HepG2 (cell line): ENCODE measurements around the gene QSOX2. TPM values are rescaled to one million over a fixed set of nuclear protein-coding genes. Genes with fewer than 3 reads are reported as not detected.

ENCODE experiments used
- ATF3 ChIP-seq: sonication (generic); formaldehyde crosslinking; IDR thresholded peaks from 2 replicates; pipeline ENCODE4 v1.4.0; 2020; ENCODE audit warnings: missing genetic modification reagents
- ATF7-NPFF ChIP-seq: sonication (generic); formaldehyde crosslinking; IDR thresholded peaks from 2 replicates; pipeline ENCODE4 v1.8.1; 2023; ENCODE audit warnings: mild to moderate bottlenecking, low read depth, missing genetic modification reagents, moderate library complexity
- CCDC6 ChIP-seq: sonication (generic); formaldehyde crosslinking; IDR thresholded peaks from 2 replicates; pipeline ENCODE4 v1.8.1; 2022; ENCODE audit warnings: mild to moderate bottlenecking, missing genetic modification reagents, moderate library complexity
- ELF3 ChIP-seq: IDR thresholded peaks from 2 replicates; pipeline ENCODE4 v1.6.1; 2016; ENCODE audit warnings: missing genetic modification reagents, missing compliant biosample characterization
- HNRNPK ChIP-seq: fragments of 200-400 bp; formaldehyde crosslinking; IDR thresholded peaks from 2 replicates; pipeline ENCODE4 v1.6.1; 2018; ENCODE audit warnings: low read length, low read depth, moderate library complexity, mild to moderate bottlenecking; ENCODE audit not compliant: poor library complexity, severe bottlenecking
- ISL2 ChIP-seq: sonication (generic); formaldehyde crosslinking; IDR thresholded peaks from 2 replicates; pipeline ENCODE4 v1.5.0; 2020; ENCODE audit warnings: missing genetic modification reagents
- KDM5B ChIP-seq: sonication (generic); formaldehyde crosslinking; IDR thresholded peaks from 2 replicates; pipeline ENCODE4 v1.4.0; 2020; ENCODE audit warnings: missing genetic modification reagents, mild to moderate bottlenecking, borderline replicate concordance
- KLF12 ChIP-seq: sonication (generic); formaldehyde crosslinking; IDR thresholded peaks from 2 replicates; pipeline ENCODE4 v1.4.0; 2020; ENCODE audit warnings: missing genetic modification reagents, borderline replicate concordance
- MXD4 ChIP-seq: IDR thresholded peaks from 2 replicates; pipeline ENCODE4 v1.6.1; 2016; ENCODE audit warnings: mild to moderate bottlenecking, missing biosample characterization, missing genetic modification reagents
- MYC ChIP-seq: sonication (generic); formaldehyde crosslinking; IDR thresholded peaks from 2 replicates; pipeline ENCODE4 v1.9.0; 2021; ENCODE audit warnings: missing genetic modification reagents, borderline replicate concordance
- NR2C2 ChIP-seq: sonication (generic); formaldehyde crosslinking; IDR thresholded peaks from 2 replicates; pipeline ENCODE4 v1.4.0; 2020; ENCODE audit warnings: missing genetic modification reagents, mild to moderate bottlenecking, moderate library complexity, borderline replicate concordance
- PHF20 ChIP-seq: sonication (generic); formaldehyde crosslinking; IDR thresholded peaks from 2 replicates; pipeline ENCODE4 v1.5.0; 2020; ENCODE audit warnings: mild to moderate bottlenecking, missing genetic modification reagents
- POLR2A ChIP-seq, 2 experiments: IDR thresholded peaks; 2 replicates each; pipeline ENCODE4 v1.6.1; 2011; ENCODE audit warnings: low read depth in 2 of 2, low read length in 2 of 2, mild to moderate bottlenecking in 1 of 2, moderate library complexity in 1 of 2; ENCODE audit not compliant: insufficient read depth in 1 of 2
- POLR2AphosphoS5 ChIP-seq: IDR thresholded peaks from 2 replicates; pipeline ENCODE4 v1.6.1; 2012; ENCODE audit warnings: low read depth, low read length
- ZFP90 ChIP-seq: sonication (generic); formaldehyde crosslinking; IDR thresholded peaks from 2 replicates; pipeline ENCODE4 v1.8.0; 2022; ENCODE audit warnings: missing genetic modification reagents, mild to moderate bottlenecking, inconsistent platforms, borderline replicate concordance
- ZNF232 ChIP-seq: sonication (generic); formaldehyde crosslinking; IDR thresholded peaks from 2 replicates; pipeline ENCODE4 v1.4.0; 2020; ENCODE audit warnings: missing genetic modification reagents, borderline replicate concordance
- ZNF574 ChIP-seq: sonication (generic); formaldehyde crosslinking; IDR thresholded peaks from 2 replicates; pipeline ENCODE4 v1.4.0; 2020; ENCODE audit warnings: missing genetic modification reagents
- ZNF709 ChIP-seq: sonication (generic); formaldehyde crosslinking; IDR thresholded peaks from 2 replicates; pipeline ENCODE4 v1.5.0; 2020; ENCODE audit warnings: mild to moderate bottlenecking, missing genetic modification reagents
- ZSCAN20 ChIP-seq: sonication (generic); formaldehyde crosslinking; IDR thresholded peaks from 2 replicates; pipeline ENCODE4 v1.4.0; 2020; ENCODE audit warnings: missing genetic modification reagents, mild to moderate bottlenecking, borderline replicate concordance
- polyA plus RNA-seq, 8 experiments: library from polyadenylated mRNA; depleted of rRNA in 3 of 8; stranded (reverse) in 7 of 8; unstranded in 1 of 8; fragments of >200 nt; fragmentation: Illumina TruSeq in 4 of 8; extraction: Trizol in 4 of 8; gene quantifications; 2 replicates each; pipeline versions ENCODE4 v1.2.1 to v1.2.3, GENCODE V29; 2011 to 2016; ENCODE audit warnings: low read depth in 4 of 8, missing spikeins in 1 of 8, mixed read lengths in 1 of 8; ENCODE audit not compliant: insufficient read depth in 1 of 8
- total RNA-seq, 5 experiments: library from RNA; depleted of rRNA; stranded (reverse); fragments of >200 nt; fragmentation: Illumina TruSeq; extraction: Trizol; gene quantifications; 2 replicates each; pipeline ENCODE4 v1.2.3, GENCODE V29; 2016; ENCODE audit warnings: low read depth in 1 of 5
- TF ChIP-seq, protein P1 (sequence below), 2 experiments: sonication (generic) in 1 of 2; formaldehyde crosslinking in 1 of 2; IDR thresholded peaks; 2 replicates each; pipeline versions ENCODE4 v1.5.1 to v1.6.1; 2011 to 2020; ENCODE audit warnings: borderline replicate concordance in 1 of 2, low read depth in 1 of 2, low read length in 1 of 2, mild to moderate bottlenecking in 1 of 2, missing genetic modification reagents in 1 of 2, moderate library complexity in 1 of 2
- TF ChIP-seq, protein P2 (sequence below): sonication (generic); formaldehyde crosslinking; conservative IDR thresholded peaks from 2 replicates; pipeline ENCODE4 v1.8.1; 2023; ENCODE audit warnings: missing genetic modification reagents

Gene QSOX2
- total and polyA plus RNA-seq, 2 of the 13 experiments (the other 11 are each of a cell fraction or from before 2014, with no cell fraction given) = 27.1 to 42.1 TPM

GRCh38 chr9:136245219-136246150 is at the start of gene QSOX2 (continued):
- TF ChIP-seq, protein P1, sequence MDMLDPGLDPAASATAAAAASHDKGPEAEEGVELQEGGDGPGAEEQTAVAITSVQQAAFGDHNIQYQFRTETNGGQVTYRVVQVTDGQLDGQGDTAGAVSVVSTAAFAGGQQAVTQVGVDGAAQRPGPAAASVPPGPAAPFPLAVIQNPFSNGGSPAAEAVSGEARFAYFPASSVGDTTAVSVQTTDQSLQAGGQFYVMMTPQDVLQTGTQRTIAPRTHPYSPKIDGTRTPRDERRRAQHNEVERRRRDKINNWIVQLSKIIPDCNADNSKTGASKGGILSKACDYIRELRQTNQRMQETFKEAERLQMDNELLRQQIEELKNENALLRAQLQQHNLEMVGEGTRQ (IDR thresholded peaks at IDR 0.05; ENCODE audit: low read depth, low read length) = peak; percentile 40
- TF ChIP-seq, protein P1 (CRISPR knock-in tag; IDR thresholded peaks at IDR 0.05; ENCODE audit: borderline replicate concordance) = no peak; the same call in 1 of the 2 replicates
- TF ChIP-seq KDM5B (CRISPR knock-in tag) (peak; percentile 37; the same call in 1 of the 2 replicates), ZNF232 (CRISPR knock-in tag) (0 out of 2 replicates have a peak, but pooled peaks have one; percentile 60), NR2C2 (CRISPR knock-in tag) (peak; percentile 89), PHF20 (0 out of 2 replicates have a peak, but pooled peaks have one; percentile 9), ZNF574 (CRISPR knock-in tag) (peak; percentile 73), POLR2AphosphoS5 (peak; percentile 37; the same call in 1 of the 2 replicates), ZNF709 (CRISPR knock-in tag) (peak; percentile 62; the same call in 1 of the 2 replicates), POLR2A (IDR thresholded peaks at IDR 0.05; ENCODE audit: insufficient read depth in 1 of 2, low read depth in 2 of 2, low read length in 2 of 2) (peak in 1 of 2 experiments; percentile 71; a peak in 2 of 4 replicates), ELF3 (CRISPR knock-in tag) (peak; percentile 24; the same call in 1 of the 2 replicates), ZFP90 (CRISPR knock-in tag) (peak; percentile 62; the same call in 1 of the 2 replicates), ATF3 (CRISPR knock-in tag) (no peak), HNRNPK (peak; percentile 27), MYC (CRISPR knock-in tag) (peak; percentile 88), ZSCAN20 (CRISPR knock-in tag) (peak; percentile 67; the same call in 1 of the 2 replicates), MXD4 (CRISPR knock-in tag) (peak; percentile 49; the same call in 1 of the 2 replicates), CCDC6 (CRISPR knock-in tag) (no peak), KLF12 (CRISPR knock-in tag) (peak; percentile 69; the same call in 1 of the 2 replicates), ATF7-NPFF (CRISPR knock-in tag) (peak; percentile 38; the same call in 1 of the 2 replicates), ISL2 (CRISPR knock-in tag) (0 out of 2 replicates have a peak, but pooled peaks have one; percentile 23)
- TF ChIP-seq, protein P2, sequence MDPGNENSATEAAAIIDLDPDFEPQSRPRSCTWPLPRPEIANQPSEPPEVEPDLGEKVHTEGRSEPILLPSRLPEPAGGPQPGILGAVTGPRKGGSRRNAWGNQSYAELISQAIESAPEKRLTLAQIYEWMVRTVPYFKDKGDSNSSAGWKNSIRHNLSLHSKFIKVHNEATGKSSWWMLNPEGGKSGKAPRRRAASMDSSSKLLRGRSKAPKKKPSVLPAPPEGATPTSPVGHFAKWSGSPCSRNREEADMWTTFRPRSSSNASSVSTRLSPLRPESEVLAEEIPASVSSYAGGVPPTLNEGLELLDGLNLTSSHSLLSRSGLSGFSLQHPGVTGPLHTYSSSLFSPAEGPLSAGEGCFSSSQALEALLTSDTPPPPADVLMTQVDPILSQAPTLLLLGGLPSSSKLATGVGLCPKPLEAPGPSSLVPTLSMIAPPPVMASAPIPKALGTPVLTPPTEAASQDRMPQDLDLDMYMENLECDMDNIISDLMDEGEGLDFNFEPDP (CRISPR knock-in tag) = 0 out of 2 replicates have a peak, but pooled peaks have one; percentile 27
